HepG2 (cell line): ENCODE results near the gene ACRBP. TPM values are rescaled to one million over a fixed set of nuclear protein-coding genes. Genes with fewer than 3 reads are reported as not detected.

Source experiments
- ATAC-seq: fragments of 200-7000 bp; cut with Tn5 transposase; 3 replicates; pipeline ENCODE4 v1.9.1; 2020; ENCODE audit warnings: mild to moderate bottlenecking, moderate library complexity
- BruUV-seq: library from RNA; stranded (reverse); fragments of 400-500 nt; replicated peaks from 2 replicates; lab custom pipeline; 2021; lab: Mats Ljungman, UMichigan
- CTCF ChIA-PET: fragments of 300-600 bp; formaldehyde crosslinking; extraction: SDS; loops from one replicate; lab custom pipeline; 2021; ENCODE audit warnings: low total read pairs, inconsistent platforms, low intra/inter-chr PET ratio; lab: Yijun Ruan, JAX
- POLR2A ChIA-PET: fragments of 350-600 bp; sonication (Branson Sonifier 250); formaldehyde crosslinking; loops from one replicate; lab custom pipeline; 2020; ENCODE audit warnings: antibody characterized with exemption, inconsistent platforms; lab: Yijun Ruan, JAX
- DNase-seq: peaks from one replicate; pipeline ENCODE4 v3.0.0-alpha.2; 2015; ENCODE audit warnings: low spot score
- FAIRE-seq: peaks from 3 replicates; lab custom pipeline; 2011; peaks lifted over from hg19 to GRCh38; lab: Jason Lieb, UNC
- H2AFZ ChIP-seq: one replicate; pipeline ENCODE4 v1.6.1; 2011; ENCODE audit warnings: low read length, inconsistent platforms
- H3K27ac ChIP-seq: fragments of 300-600 bp; 3 replicates; pipeline ENCODE4 v1.8.0; 2011; ENCODE audit warnings: mixed run types, mild to moderate bottlenecking, mixed read lengths, low read length, inconsistent platforms; ENCODE audit not compliant: insufficient read depth; ENCODE audit errors: extremely low read length
- H3K27me3 ChIP-seq, 2 experiments: fragments of 200-600 bp in 1 of 2; 2 replicates in 1 of 2; 3 replicates in 1 of 2; pipeline versions ENCODE4 v1.6.0 to v1.8.0; 2011; ENCODE audit warnings: low read length in 2 of 2, mild to moderate bottlenecking in 2 of 2, moderate library complexity in 2 of 2, inconsistent platforms in 1 of 2; ENCODE audit not compliant: insufficient read depth in 2 of 2, control insufficient read depth in 1 of 2
- H3K36me3 ChIP-seq, 2 experiments: fragments of 200-600 bp in 1 of 2; replicated peaks in 1 of 2; 2 replicates in 1 of 2; 3 replicates in 1 of 2; pipeline versions ENCODE4 v1.5.1 to v1.8.0; 2011; ENCODE audit warnings: low read length in 2 of 2, inconsistent platforms in 1 of 2; ENCODE audit not compliant: insufficient read depth in 2 of 2, control insufficient read depth in 1 of 2
- H3K4me1 ChIP-seq: 2 replicates; pipeline ENCODE4 v1.5.1; 2012; ENCODE audit warnings: low read length, inconsistent platforms; ENCODE audit not compliant: insufficient read depth
- H3K4me2 ChIP-seq: 2 replicates; pipeline ENCODE4 v1.6.0; 2011; ENCODE audit warnings: low read depth, low read length, inconsistent platforms
- H3K4me3 ChIP-seq, 3 experiments: fragments of 200-600 bp in 1 of 3; sonication (generic), shearing (Covaris generic) in 1 of 3; replicated peaks in 1 of 3; 2 replicates each; pipeline ENCODE4 v1.5.1; 2011 to 2016; ENCODE audit warnings: low read length in 3 of 3, inconsistent platforms in 2 of 3, low read depth in 2 of 3, mild to moderate bottlenecking in 2 of 3, control low read depth in 1 of 3, mixed read lengths in 1 of 3; ENCODE audit not compliant: insufficient read depth in 1 of 3
- H3K79me2 ChIP-seq: one replicate; pipeline ENCODE4 v1.6.1; 2011; ENCODE audit warnings: low read length, inconsistent platforms; ENCODE audit not compliant: insufficient read depth
- H3K9ac ChIP-seq: 2 replicates; pipeline ENCODE4 v1.6.0; 2011; ENCODE audit warnings: mild to moderate bottlenecking, low read depth, low read length, inconsistent platforms; ENCODE audit not compliant: insufficient read depth
- H3K9me3 ChIP-seq: 2 replicates; pipeline ENCODE4 v1.5.1; 2012; ENCODE audit warnings: mild to moderate bottlenecking, low read length
- H4K20me1 ChIP-seq: 2 replicates; pipeline ENCODE4 v1.6.0; 2011; ENCODE audit warnings: inconsistent platforms, mild to moderate bottlenecking, low read length, moderate library complexity; ENCODE audit not compliant: insufficient read depth
- AGO2 ChIP-seq: fragments of 200-400 bp; formaldehyde crosslinking; optimal IDR thresholded peaks from 2 replicates; pipeline ENCODE3; 2017; ENCODE audit warnings: mild to moderate bottlenecking, low read depth, low read length, moderate library complexity
- BATF2 ChIP-seq: sonication (generic); formaldehyde crosslinking; IDR thresholded peaks from 2 replicates; pipeline ENCODE4 v1.8.0; 2022; ENCODE audit warnings: mild to moderate bottlenecking, missing genetic modification reagents, moderate library complexity
- FUBP1 ChIP-seq: sonication (generic); formaldehyde crosslinking; IDR thresholded peaks from 2 replicates; pipeline ENCODE4 v1.5.1; 2020; ENCODE audit warnings: missing genetic modification reagents, mild to moderate bottlenecking, borderline replicate concordance
- PATZ1 ChIP-seq: sonication (generic); formaldehyde crosslinking; IDR thresholded peaks from 2 replicates; pipeline ENCODE4 v1.4.0; 2020; ENCODE audit warnings: missing genetic modification reagents
- PHF21A ChIP-seq: sonication (generic); formaldehyde crosslinking; IDR thresholded peaks from 2 replicates; pipeline ENCODE4 v1.5.0; 2020; ENCODE audit warnings: mild to moderate bottlenecking, missing genetic modification reagents
- POLR2A ChIP-seq, 2 experiments: IDR thresholded peaks; 2 replicates each; pipeline ENCODE4 v1.6.1; 2011; ENCODE audit warnings: low read depth in 2 of 2, low read length in 2 of 2, mild to moderate bottlenecking in 1 of 2, moderate library complexity in 1 of 2; ENCODE audit not compliant: insufficient read depth in 1 of 2
- SKI ChIP-seq: fragments of 450-650 bp; IDR thresholded peaks from one replicate; pipeline ENCODE4 v1.6.1; 2018; ENCODE audit warnings: mild to moderate bottlenecking; ENCODE audit not compliant: partially characterized antibody
- SMAD1 ChIP-seq: sonication (generic); formaldehyde crosslinking; IDR thresholded peaks from 2 replicates; pipeline ENCODE4 v1.4.0; 2020; ENCODE audit warnings: missing genetic modification reagents, low read depth, mild to moderate bottlenecking, borderline replicate concordance
- SRSF1 ChIP-seq: fragments of 200-400 bp; formaldehyde crosslinking; optimal IDR thresholded peaks from 2 replicates; pipeline ENCODE3; 2017; ENCODE audit warnings: mild to moderate bottlenecking, low read depth, low read length, moderate library complexity
- TBX2 ChIP-seq: sonication (generic); formaldehyde crosslinking; IDR thresholded peaks from 2 replicates; pipeline ENCODE4 v1.5.0; 2020; ENCODE audit warnings: missing genetic modification reagents, mild to moderate bottlenecking, borderline replicate concordance
- TBX3 ChIP-seq: fragments of 450-650 bp; IDR thresholded peaks from 2 replicates; pipeline ENCODE4 v1.6.1; 2017; ENCODE audit warnings: antibody characterized with exemption, mild to moderate bottlenecking, inconsistent platforms, borderline replicate concordance
- WIZ ChIP-seq: sonication (generic); formaldehyde crosslinking; IDR thresholded peaks from 2 replicates; pipeline ENCODE4 v1.5.1; 2020; ENCODE audit warnings: mild to moderate bottlenecking, missing genetic modification reagents
- ZNF121 ChIP-seq: sonication (generic); formaldehyde crosslinking; IDR thresholded peaks from 2 replicates; pipeline ENCODE4 v1.5.0; 2020; ENCODE audit warnings: mild to moderate bottlenecking, missing genetic modification reagents
- ZNF276 ChIP-seq: sonication (generic); formaldehyde crosslinking; IDR thresholded peaks from 2 replicates; pipeline ENCODE4 v1.4.0; 2020; ENCODE audit warnings: mild to moderate bottlenecking, low read depth, missing genetic modification reagents
- ZNF761 ChIP-seq: sonication (generic); formaldehyde crosslinking; conservative IDR thresholded peaks from 2 replicates; pipeline ENCODE4 v1.4.0; 2020; ENCODE audit warnings: mild to moderate bottlenecking, missing genetic modification reagents
- WGBS: methylation state at CpG from one replicate; pipeline ENCODE4 v1.1.6; 2017; ENCODE audit warnings: low lambda C conversion rate; 5-methylcytosine and 5-hydroxymethylcytosine counted together
- in situ Hi-C: cut with HindIII; loops from 2 replicates; pipeline ENCODE4 v1.10.0; 2017; ENCODE audit warnings: low pct_unique_long_range_greater_than_20kb; ENCODE audit not compliant: extremely low pct_ligation_motif_present
- intact Hi-C: fragments of 100-400 bp; cut with micrococcal nuclease; formaldehyde crosslinking; loops from one replicate; pipeline ENCODE4 v1.10.0; 2022; ENCODE audit not compliant: unreplicated experiment
- polyA plus RNA-seq, 8 experiments: library from polyadenylated mRNA; depleted of rRNA in 3 of 8; stranded (reverse) in 7 of 8; unstranded in 1 of 8; fragments of >200 nt; fragmentation: Illumina TruSeq in 4 of 8; extraction: Trizol in 4 of 8; gene quantifications; 2 replicates each; pipeline versions ENCODE4 v1.2.1 to v1.2.3, GENCODE V29; 2011 to 2016; ENCODE audit warnings: low read depth in 4 of 8, missing spikeins in 1 of 8, mixed read lengths in 1 of 8; ENCODE audit not compliant: insufficient read depth in 1 of 8
- total RNA-seq, 5 experiments: library from RNA; depleted of rRNA; stranded (reverse); fragments of >200 nt; fragmentation: Illumina TruSeq; extraction: Trizol; gene quantifications; 2 replicates each; pipeline ENCODE4 v1.2.3, GENCODE V29; 2016; ENCODE audit warnings: low read depth in 1 of 5

ACRBP gene
- total and polyA plus RNA-seq, 2 of the 13 experiments (the other 11 are each of a cell fraction or from before 2014, with no cell fraction given): 0.46 TPM; not detected in 1

GRCh38 chr12:6605421-6606330 lies 41.6 kb downstream of the ACRBP start:
- H2AFZ ChIP-seq: no peak overlapping the region
- peaks cover 36% of the 10 kb centered on the region for H3K79me2 ChIP-seq
- peaks cover 17% of the 10 kb centered on the region for H4K20me1 ChIP-seq
- WGBS: 26% methylated on average over 12 of the region's 18 CpGs
- no peaks in the 10 kb centered on the region; a peak in 1 of 5 replicates for H3K27me3 ChIP-seq
- H3K4me3 ChIP-seq: peak overlapping the region; percentile 71 to 91 (median 74)
- H3K4me2 ChIP-seq: peak overlapping the region; percentile 99
- H3K9me3 ChIP-seq: no peaks in the 10 kb centered on the region
- ATAC-seq: peak; percentile 8
- CTCF ChIA-PET: no interaction called here
- peaks cover 50% of the 10 kb centered on the region for H3K4me1 ChIP-seq
- H3K36me3 ChIP-seq: peaks cover 21 to 37% of the 10 kb centered on the region in 2 experiments
- peak overlapping the region; percentile 87 for H3K9ac ChIP-seq
- POLR2A ChIA-PET: interaction anchor here (0.7 to 2.2 kb wide), 8 partner anchors 10 to 147 kb away, joined by 3 to 7 read pairs (median 5); partner anchors contain the start of genes COPS7A, GAPDH, MLF2 and NOP2
- peak overlapping the region; percentile 85 for H3K27ac ChIP-seq
- TSS peak; percentile 51 for BruUV-seq
- in situ Hi-C loops (no loop called here), intact Hi-C loops (loop anchor here (2.0 kb wide), 1 partner anchor 37 kb away; the partner anchor contains the start of gene NOP2)
- DNase-seq: no peak
- no peak for FAIRE-seq
- TF ChIP-seq TBX2: 0 out of 2 replicates have a peak, but pooled peaks have one; percentile 18
- no peak for TF ChIP-seq ZNF276 (CRISPR knock-in tag)
- no peak for TF ChIP-seq SMAD1 (CRISPR knock-in tag)
- TF ChIP-seq BATF2 (CRISPR knock-in tag): no peak
- TF ChIP-seq PHF21A (CRISPR knock-in tag): no peak
- no peak for TF ChIP-seq AGO2
- TF ChIP-seq TBX3: no peak
- TF ChIP-seq PATZ1: no peak
- no peak for TF ChIP-seq POLR2A (IDR thresholded peaks at IDR 0.05; ENCODE audit: insufficient read depth in 1 of 2, low read depth in 2 of 2, low read length in 2 of 2)
- peak; percentile 64 for TF ChIP-seq SRSF1
- no peak for TF ChIP-seq WIZ (CRISPR knock-in tag)
- TF ChIP-seq SKI: no peak
- no peak for TF ChIP-seq ZNF121 (CRISPR knock-in tag)
- no peak for TF ChIP-seq FUBP1 (CRISPR knock-in tag)
- TF ChIP-seq ZNF761 (CRISPR knock-in tag): no peak
